Esophagus squamous epithelium (tissue), 5 donors: ENCODE data around the gene RGS6. TPM values are rescaled to one million over a fixed set of nuclear protein-coding genes. Genes with fewer than 3 reads are reported as not detected.

Experiments used
- DNase-seq: peaks from one replicate; lab custom pipeline; 2025; lab: John Stamatoyannopoulos, UW
- H3K27ac ChIP-seq, 4 donors: fragments of 200-600 bp; sonication (generic); one replicate each; pipeline ENCODE4 v1.5.1; 2016 to 2019; ENCODE audit warnings: mild to moderate bottlenecking in 1 of 4
- H3K27me3 ChIP-seq, 4 donors: fragments of 200-600 bp; sonication (generic); 1 replicate in 3 of 4; 2 replicates in 1 of 4; pipeline versions ENCODE4 v1.5.1 to v1.6.0; 2017 to 2021; ENCODE audit warnings: antibody characterized with exemption in 1 of 4
- H3K36me3 ChIP-seq, 3 donors: fragments of 200-600 bp; sonication (generic); one replicate each; pipeline ENCODE4 v1.5.1; 2016 to 2019
- H3K4me1 ChIP-seq, 3 donors: fragments of 200-600 bp; sonication (generic); one replicate each; pipeline ENCODE4 v1.5.1; 2017 to 2019
- H3K4me3 ChIP-seq, 4 donors: fragments of 200-600 bp; sonication (generic); 1 replicate in 3 of 4; 2 replicates in 1 of 4; pipeline ENCODE4 v1.5.1; 2016 to 2019; ENCODE audit warnings: mild to moderate bottlenecking in 2 of 4, moderate library complexity in 1 of 4
- H3K9me3 ChIP-seq, 3 donors: fragments of 200-600 bp; sonication (generic); one replicate each; pipeline ENCODE4 v1.5.1; 2016 to 2019
- CTCF ChIP-seq, 6 experiments: fragments of 450-650 bp in 4 of 6; fragments of 200-600 bp in 2 of 6; sonication (generic) in 2 of 6; IDR thresholded peaks; one replicate each; pipeline ENCODE4 v1.5.1; 2016 to 2019; ENCODE audit warnings: antibody characterized with exemption in 6 of 6, mild to moderate bottlenecking in 4 of 6, moderate library complexity in 4 of 6
- POLR2A ChIP-seq, 4 donors: fragments of 450-650 bp; IDR thresholded peaks; one replicate each; pipeline ENCODE4 v1.6.1; 2017; ENCODE audit warnings: antibody characterized with exemption in 4 of 4, mild to moderate bottlenecking in 4 of 4, moderate library complexity in 3 of 4
- WGBS, 2 donors: methylation state at CpG; one replicate each; pipeline ENCODE4 v1.1.5; 2018; 5-methylcytosine and 5-hydroxymethylcytosine counted together
- intact Hi-C: fragments of 100-400 bp; cut with DNase I; formaldehyde crosslinking; loops from one replicate; pipeline ENCODE4 v1.15.0; 2022
- total RNA-seq, 4 donors: library from RNA; depleted of rRNA; stranded (reverse); fragments of >200 nt; gene quantifications; one replicate each; pipeline ENCODE4 v1.1.0, GENCODE V29; 2016
- donor health status: DM: yes; HTN: yes; CAD: no.

The RGS6 gene
- total RNA-seq, 4 donors from 2014 or later, result 0.06 to 0.76 (median 0.66) TPM; not detected in 1

GRCh38 chr14:72303930-72304329 is 371.7 kb downstream of the RGS6 start:
- H3K36me3 ChIP-seq, result no peaks in the 10 kb centered on the region
- WGBS, 2 donors, result 79 to 81% methylated on average over 4 of the region's 4 CpGs
- no peaks in the 10 kb centered on the region for H3K27me3 ChIP-seq
- intact Hi-C loops, result no loop called here
- no peak for TF ChIP-seq POLR2A (IDR thresholded peaks at IDR 0.05)
- TF ChIP-seq CTCF (IDR thresholded peaks at IDR 0.05), result no peak
- no peak overlapping the region for H3K4me3 ChIP-seq
- H3K27ac ChIP-seq, result no peak overlapping the region
- DNase-seq, result no peak
- H3K9me3 ChIP-seq, result peaks cover 0 to 8% (median 0%) of the 10 kb centered on the region in 3 donors
- H3K4me1 ChIP-seq, result no peaks in the 10 kb centered on the region

- H3K36me3 ChIP-seq, result no peaks in the 10 kb centered on the region
- peaks cover 0 to 8% (median 0%) of the 10 kb centered on the region in 3 donors for H3K9me3 ChIP-seq
- TF ChIP-seq CTCF (IDR thresholded peaks at IDR 0.05) (no peak), POLR2A (IDR thresholded peaks at IDR 0.05) (no peak)
- no peaks in the 10 kb centered on the region for H3K27me3 ChIP-seq
- no peak for DNase-seq
- H3K4me3 ChIP-seq, result no peak overlapping the region
- H3K4me1 ChIP-seq, result no peaks in the 10 kb centered on the region
- intact Hi-C loops, result no loop called here
- H3K27ac ChIP-seq, result no peak overlapping the region
Measured at GRCh38 chr14:72305561-72305960, 373.3 kb downstream of the RGS6 start.

- H3K9me3 ChIP-seq, result peaks cover 0 to 10% (median 0%) of the 10 kb centered on the region in 3 donors
- H3K4me3 ChIP-seq, result no peak overlapping the region
- H3K4me1 ChIP-seq, result no peaks in the 10 kb centered on the region
- no peak overlapping the region for H3K27ac ChIP-seq
- 34 to 47% methylated on average over 4 to 6 of the region's 6 CpGs for WGBS, 2 donors
- H3K36me3 ChIP-seq, result no peaks in the 10 kb centered on the region
- DNase-seq, result no peak
- H3K27me3 ChIP-seq, result no peaks in the 10 kb centered on the region
- intact Hi-C loops, result no loop called here
- TF ChIP-seq CTCF (IDR thresholded peaks at IDR 0.05) (no peak), POLR2A (IDR thresholded peaks at IDR 0.05) (no peak)
Measured at GRCh38 chr14:72308967-72309485, 376.8 kb downstream of the RGS6 start.

- no peaks in the 10 kb centered on the region for H3K4me1 ChIP-seq
- TF ChIP-seq CTCF (IDR thresholded peaks at IDR 0.05) (no peak), POLR2A (IDR thresholded peaks at IDR 0.05) (no peak)
- peaks cover 0 to 8% (median 0%) of the 10 kb centered on the region in 3 donors for H3K9me3 ChIP-seq
- 74% methylated on average over 1 of the region's 1 CpG for WGBS, 2 donors
- no peaks in the 10 kb centered on the region for H3K36me3 ChIP-seq
- no peak for DNase-seq
- no peak overlapping the region for H3K27ac ChIP-seq
- no peaks in the 10 kb centered on the region for H3K27me3 ChIP-seq
- no peak overlapping the region for H3K4me3 ChIP-seq
- intact Hi-C loops, result no loop called here
Measured at GRCh38 chr14:72311116-72311515, 378.9 kb downstream of the RGS6 start.

GRCh38 chr14:72311516-72311915 is 379.3 kb downstream of the RGS6 start:
- Histone ChIP-seq H3K27ac (no peak overlapping the region), H3K36me3 (no peaks in the 10 kb centered on the region), H3K9me3 (peaks cover 0 to 5% (median 0%) of the 10 kb centered on the region in 3 donors), H3K27me3 (no peaks in the 10 kb centered on the region), H3K4me1 (no peaks in the 10 kb centered on the region), H3K4me3 (no peak overlapping the region)
- intact Hi-C loops, result no loop called here
- no peak for DNase-seq
- TF ChIP-seq POLR2A (IDR thresholded peaks at IDR 0.05), result no peak
- no peak for TF ChIP-seq CTCF (IDR thresholded peaks at IDR 0.05)
